ENCODE data around the gene HSD17B12.
A peak's percentile ranks its signal among the peaks of the same experiment; 100 is the strongest.

The HSD17B12 gene

DNA sequence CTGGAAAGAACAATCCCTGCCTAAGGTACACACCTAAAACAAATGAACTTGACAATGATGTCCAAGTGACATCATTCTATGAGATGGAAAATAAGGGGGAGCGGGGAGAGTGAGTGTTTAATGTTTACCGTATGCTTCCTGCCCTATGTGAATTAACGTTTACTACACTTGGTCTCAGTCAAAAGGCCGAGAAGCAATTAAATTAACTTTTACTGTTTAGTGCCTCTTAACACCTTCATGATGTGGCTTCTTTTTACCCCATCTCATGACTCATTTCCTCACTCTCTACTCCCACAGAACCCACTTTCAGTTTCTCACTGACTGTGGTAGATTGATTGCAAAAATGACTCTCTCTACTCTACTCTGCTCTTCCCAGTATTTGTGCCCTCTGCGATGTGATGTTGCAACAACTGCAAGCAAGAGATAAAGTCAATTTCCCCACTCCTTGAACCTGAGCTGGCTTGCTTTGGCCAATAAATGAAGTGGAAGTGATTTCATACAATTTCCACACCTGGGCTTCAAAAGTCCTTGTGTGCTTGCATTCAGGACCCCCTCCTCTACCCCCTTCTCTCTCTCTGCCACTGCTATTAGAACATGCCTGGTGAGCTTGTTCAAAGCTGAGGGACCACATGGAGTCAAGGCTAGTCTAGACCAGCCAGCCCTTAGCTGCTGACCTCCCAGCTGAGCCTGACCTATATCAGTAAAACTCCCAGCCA lies 188.5 kb downstream of the HSD17B12 start:
- peak in 1 of 2 donors; percentile 22 for DNase-seq (ENCODE audit: low read depth in 2 of 2)

DNA sequence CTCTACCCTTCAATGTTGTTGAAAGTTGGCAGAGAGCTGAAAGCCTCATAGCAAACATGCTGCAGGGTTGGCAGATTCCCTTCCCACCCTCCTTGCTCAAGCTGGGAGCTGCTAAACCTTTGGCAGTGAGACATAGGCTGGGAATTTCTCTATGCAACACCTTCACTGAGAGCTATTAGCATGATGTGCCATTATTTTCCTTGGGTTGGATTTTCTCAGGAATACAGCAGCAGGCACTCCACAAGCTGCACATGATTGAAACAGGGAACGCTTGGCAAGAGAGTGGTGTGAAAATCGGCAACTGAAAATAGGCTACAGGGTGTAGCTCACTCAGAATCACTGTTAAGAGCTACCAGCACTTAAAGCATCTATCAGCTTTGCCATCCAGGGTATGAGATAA lies 190.5 kb downstream of the HSD17B12 start:
- DNase-seq (ENCODE audit: low read depth in 2 of 2): no peak

DNA sequence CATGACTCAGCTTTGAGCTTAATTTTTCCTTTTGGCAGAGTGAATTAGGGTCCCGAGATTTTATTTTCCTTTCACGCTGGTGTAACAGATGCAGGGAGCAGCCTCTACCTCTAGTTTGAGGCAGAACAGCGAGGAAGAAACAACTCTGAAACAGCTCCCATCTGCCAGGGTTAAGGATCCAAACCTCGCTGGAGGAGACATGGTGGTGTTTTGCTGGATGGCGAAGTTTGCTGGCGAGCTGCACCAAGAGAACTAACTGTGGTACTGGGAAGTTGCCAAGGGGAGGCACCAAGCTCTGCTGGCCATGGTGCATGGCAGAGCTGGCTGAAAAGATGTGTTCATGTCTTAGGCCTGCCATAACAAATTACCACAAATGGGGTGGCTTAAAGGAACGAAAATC lies 192.5 kb downstream of the HSD17B12 start:
- no peak for DNase-seq (ENCODE audit: low read depth in 2 of 2)

DNA sequence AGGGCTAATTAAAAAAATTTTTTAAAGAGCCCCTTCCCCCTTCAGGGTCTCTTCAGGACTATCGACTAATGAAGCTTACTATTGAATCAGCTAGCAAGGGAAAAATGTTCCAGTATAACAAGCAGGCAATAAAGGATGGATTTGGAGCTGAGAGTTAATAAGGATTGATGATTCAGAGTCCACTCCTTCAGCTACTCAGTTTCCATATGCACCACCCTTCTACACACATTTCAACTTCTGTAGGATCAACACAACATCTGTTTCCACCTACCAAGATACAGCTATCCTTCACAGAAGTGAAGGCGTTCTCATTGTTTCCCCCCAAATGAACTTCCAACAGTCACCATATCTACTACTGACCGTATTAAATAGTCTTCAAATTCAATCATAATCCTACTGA lies 193.5 kb downstream of the HSD17B12 start:
- DNase-seq (ENCODE audit: low read depth in 2 of 2): no peak

DNA sequence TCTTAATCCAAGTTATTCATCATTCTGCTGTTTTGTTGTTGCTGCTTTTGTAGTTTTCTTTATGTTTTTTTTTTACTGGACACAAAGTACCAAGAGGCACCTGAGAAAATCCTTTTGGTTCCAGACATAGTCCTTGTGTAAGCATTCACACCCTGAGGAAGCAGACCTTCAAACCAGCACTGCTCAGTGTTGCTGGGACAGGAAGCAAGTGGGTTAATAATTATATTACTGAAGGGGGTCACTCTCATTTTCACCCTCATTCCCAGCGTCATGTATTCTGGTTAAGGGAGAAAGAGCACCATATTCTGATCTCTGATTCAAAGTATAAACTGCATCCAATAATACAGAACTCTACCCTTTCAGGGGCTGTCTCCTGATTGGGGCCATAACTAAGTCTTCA lies 194.2 kb downstream of the HSD17B12 start:
- DNase-seq (ENCODE audit: low read depth in 2 of 2): no peak

DNA sequence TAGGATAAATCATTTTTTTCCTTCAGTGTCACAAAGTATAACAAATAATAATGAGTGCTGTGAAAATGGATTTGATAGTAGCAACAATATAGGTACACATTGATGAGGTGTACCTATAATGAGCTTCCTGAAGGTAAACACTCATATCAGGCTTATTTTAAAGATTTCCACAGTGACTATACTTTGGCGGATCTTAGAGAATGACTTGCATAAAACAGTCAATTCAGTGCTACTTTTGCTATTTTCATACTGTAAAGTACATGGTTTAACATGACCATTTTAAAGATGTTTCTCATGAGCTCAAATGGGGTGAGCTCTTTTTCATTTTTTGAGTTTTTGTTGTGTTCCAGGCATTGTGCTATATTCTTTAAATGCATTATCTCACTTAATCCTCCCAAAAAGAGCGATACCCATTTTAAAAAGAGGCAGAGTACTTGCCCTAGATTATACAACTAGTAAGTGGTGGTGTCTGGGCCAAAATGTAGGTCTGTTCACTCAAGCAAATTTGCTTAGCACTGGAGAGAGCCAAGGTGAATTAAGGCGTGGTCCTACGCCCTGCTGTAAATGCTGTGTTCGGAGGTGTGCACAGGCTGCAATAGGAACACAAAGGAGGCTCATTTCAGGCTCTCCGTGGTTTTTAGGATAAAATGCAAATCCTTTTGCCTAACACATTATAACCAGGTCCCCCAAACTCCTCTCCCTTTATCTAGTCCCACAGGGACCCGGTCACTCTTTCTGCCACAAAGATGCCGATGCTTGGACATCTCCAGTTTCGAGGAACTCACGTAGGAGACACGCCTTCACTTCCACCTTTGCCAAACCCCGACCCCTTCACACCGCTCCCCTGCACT lies 199.5 kb downstream of the HSD17B12 start:
- DNase-seq (ENCODE audit: low read depth in 2 of 2): no peak

DNA sequence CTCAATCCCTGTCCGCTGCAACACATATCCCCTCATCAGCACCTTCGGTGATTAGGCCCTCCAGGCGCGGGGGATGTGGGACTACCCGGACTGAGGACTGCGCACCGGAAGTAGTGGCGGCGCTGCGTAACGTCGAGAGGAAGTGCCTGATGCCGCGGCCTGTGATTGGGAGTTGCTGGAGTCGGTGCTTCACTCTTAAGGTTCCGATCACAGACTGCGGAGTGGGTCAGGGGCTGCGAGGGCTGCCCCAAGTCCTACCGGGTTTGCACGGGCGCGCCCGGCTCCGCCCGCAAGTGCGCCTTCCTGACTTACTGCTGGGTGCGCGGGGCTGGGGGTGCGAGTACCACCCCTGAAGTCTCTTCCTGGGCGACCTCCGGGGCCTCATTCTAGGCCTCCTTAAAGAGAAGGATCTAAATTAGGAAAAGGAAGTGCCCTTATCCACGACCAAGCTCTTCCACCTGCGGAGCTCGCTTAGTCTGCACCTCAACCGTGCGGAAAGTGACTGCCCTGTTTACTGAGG lies 200.2 kb downstream of the HSD17B12 start, which contains the start of gene ALKBH3:
Gene ALKBH3, plus strand, starts transcription at position 192 of the 520 bp plus-strand sequence. CDS start 1,822 bp downstream, outside the sequence.
- DNase-seq (ENCODE audit: low read depth in 2 of 2): peak; percentile 82 to 86

DNA sequence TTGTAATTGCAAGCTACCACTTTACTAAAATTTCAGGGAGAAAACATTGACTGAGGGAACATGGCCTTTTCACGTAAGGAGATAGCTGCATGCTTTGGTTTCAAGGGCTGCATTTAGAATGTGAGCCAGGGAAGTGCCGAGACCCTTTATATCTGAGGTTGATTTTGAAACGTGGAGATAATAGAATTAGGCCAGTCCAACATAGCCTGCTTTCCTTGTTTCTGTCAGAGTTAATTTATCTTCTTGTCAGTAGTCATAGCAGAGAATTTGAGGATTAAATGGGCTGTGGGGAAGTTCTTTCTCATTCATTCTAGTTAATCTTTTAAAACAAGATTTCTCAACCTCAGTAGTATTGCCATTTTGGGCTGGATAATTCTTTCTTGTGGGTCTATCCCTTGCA lies 212.3 kb downstream of the HSD17B12 start:
- no peak for DNase-seq (ENCODE audit: low read depth in 2 of 2)

DNA sequence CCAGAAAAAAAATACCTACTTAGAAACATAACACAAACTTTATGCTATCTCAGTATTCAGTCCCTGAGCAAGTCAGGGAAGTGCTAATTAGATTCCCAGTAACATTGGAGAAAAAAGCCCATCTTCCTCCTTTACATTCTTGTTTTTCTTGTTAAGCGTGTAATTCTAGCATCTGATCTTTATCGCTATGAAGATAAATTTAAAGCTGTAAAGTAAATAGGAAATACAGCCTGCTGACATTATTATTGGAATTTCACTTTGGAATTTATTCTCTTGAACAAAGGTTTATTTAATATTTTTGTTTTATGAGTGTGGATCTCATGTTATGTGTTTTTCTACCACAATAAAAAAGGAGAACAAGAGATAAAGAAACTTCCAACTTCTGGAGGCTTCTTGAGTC lies 214.0 kb downstream of the HSD17B12 start:
- DNase-seq (ENCODE audit: low read depth in 2 of 2): no peak

DNA sequence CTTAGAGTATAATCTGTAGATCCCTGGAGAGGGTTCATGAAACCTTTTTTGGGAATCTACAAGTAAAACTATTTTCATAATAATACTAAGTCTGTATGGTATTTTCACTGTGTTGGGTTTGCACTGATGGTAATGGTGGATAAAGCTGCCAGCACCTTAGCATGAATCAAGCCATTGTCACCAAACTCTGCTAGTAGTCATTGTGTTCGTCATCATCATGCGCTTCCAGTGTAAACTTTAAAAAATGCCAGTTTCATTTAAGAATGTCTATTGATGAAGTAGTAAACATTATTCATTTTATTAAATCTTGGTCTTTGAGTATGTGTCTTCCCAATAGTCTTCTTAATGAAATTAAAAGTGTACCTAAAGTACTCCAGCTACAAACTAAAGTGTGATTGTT lies 215.1 kb downstream of the HSD17B12 start:
- DNase-seq (ENCODE audit: low read depth in 2 of 2): no peak

DNA sequence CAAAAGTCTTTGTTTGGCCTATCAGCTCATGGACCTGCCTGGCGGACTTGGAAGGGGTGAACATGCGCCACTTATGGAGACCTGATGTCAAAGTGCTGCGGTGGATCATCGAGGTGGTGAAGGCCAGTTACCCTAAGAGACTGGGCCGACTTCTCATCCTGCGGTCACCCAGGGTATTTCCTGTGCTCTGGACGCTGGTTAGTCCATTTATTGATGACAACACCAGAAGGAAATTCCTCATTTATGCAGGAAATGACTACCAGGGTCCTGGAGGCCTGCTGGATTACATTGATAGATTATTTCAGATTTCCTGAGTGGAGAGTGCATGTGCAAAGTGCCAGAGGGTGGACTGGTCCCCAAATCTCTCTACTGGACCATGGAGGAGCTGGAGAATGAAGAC lies 218.0 kb downstream of the HSD17B12 start:
- DNase-seq (ENCODE audit: low read depth in 2 of 2): no peak

DNA sequence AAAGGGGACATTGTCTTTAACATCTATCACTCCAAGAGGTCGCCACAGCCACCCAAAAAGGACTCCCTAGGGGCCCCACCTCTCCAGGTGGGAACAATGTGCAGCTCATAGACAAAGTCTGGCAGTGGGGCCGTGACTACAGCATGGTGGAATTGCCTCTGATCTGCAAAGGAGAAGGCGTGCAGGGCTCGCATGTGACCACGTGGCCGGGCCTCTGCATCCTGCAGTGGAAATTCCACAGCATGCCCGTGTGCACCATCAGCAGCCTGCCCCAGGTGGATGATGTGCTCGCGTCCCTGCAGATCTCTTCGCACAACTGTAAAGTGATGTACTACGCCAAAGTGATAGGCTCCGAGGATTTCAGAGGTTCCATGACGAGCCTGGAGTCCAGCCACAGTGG lies 218.6 kb downstream of the HSD17B12 start:
- DNase-seq (ENCODE audit: low read depth in 2 of 2): no peak

DNA sequence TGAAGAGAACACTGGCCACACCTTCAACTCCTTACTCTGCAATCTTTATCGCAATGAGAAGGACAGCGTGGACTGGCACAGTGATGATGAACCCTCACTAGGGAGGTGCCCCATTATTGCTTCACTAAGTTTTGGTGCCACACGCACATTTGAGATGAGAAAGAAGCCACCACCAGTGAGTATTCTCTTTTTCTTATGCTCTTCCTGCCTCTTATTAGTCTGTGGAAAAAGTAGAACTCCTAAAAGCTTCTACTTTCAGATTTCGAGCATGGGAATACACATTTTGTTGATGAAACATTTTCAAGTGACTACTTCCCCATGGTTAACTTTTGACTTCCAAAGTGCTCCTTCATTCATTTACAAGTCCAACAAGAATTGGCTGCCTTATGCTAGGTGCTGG lies 221.0 kb downstream of the HSD17B12 start:
- no peak for DNase-seq (ENCODE audit: low read depth in 2 of 2)

DNA sequence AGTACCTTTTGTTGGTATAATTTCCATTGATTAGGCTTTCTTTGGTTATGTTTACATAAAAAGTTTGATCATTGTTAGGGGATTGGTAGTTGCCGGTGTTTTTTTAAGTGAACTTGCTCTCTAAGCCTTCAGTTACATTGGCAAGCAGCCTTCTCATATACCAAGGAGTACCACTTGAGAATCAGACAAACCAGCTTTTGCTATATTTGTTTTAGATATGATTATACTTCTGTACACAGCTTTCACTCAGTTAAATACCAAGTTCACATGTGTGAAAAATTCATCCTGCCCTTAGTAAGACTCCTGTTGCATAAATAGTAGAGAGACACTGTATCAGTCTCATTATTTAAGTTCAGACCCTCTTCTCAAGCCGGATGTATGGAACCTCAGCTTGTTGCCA lies 222.5 kb downstream of the HSD17B12 start:
- no peak for DNase-seq (ENCODE audit: low read depth in 2 of 2)

DNA sequence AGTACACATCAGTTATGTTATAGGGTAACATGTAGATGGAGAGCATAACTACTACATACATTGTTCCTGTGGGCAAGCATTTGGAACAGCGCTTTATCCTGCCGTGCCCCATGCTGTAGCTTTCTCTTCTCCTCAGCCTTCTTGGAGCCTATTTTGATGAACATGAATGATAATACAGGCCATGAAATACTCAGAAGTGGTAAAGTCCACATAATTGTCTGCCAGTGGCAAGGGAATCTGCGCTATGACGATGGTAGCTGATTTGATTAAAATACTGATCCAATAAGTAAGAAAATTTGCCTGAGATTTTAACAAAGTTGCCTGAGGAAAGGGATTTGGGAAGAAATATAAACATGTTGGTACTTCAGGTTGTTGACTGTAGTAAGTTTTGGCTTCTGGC lies 223.4 kb downstream of the HSD17B12 start:
- DNase-seq (ENCODE audit: low read depth in 2 of 2): no peak

DNA sequence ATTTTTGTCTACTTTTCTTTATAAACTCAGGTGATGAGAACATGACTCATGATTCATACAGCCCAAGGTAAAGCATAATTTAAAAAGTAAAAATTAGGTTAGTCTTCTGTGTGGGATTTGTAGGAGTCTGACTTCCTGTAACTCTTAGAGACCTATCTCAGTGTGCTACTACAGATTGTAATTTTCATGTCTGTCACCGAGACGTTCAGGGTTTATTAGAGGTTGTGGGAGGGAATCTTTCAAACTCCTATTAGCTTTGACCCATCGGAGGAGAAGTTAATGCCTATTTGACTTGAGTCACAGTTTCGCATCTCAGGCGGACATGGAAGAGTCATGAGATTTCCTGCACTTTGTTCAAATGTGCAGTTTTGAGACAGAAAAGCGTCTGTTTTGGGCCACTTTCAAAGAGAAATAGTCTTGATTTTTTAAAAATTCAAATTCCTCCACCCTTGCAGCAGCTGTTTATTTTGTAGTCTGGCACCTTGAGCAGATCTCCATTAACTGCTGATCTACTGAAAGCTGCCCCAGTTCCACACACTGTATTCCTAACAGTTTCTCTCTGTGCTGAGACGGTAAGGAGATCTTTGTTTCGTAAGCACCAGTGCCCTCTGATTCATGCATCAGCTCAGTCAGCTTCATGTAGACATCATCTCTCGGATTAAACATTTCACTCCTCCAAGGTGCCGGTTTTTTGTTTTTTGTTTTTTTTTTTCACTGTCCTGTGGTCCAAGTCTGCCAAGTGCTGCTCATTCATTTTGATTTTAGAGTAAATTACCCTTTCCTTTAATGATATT lies 224.4 kb downstream of the HSD17B12 start:
- DNase-seq (ENCODE audit: low read depth in 2 of 2): no peak

DNA sequence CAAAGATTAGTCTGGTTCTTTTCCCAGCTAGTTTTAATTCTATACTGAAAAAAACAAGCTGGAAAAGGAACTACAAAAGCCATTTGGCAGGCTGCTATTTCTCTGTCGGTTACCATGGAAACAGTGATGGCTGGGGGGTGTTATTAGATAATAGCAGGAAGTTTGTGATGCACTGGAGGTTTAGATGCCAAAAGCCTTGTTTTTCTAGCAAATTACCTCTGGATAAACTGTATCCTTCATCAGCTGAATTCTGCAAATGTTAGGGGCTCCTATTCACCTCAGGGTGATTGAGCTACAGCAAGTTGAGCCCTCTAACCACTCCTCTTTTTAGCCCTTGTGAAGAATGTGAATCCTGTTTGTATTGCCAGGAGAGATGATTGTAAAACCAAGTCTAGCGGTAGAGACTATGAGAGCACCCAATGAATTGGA lies 225.3 kb downstream of the HSD17B12 start:
- DNase-seq (ENCODE audit: low read depth in 2 of 2): no peak
